Smooth muscle cell of the brain vasculature (primary cell): ENCODE results near the gene STIM1.
"Not testable (repeated sequence)": the region's sequence is repeated elsewhere in the genome, so short reads cannot be mapped to it uniquely, and the experiment has no call there.

Experiments used
- DNase-seq: peaks from one replicate; pipeline ENCODE4 v3.0.0-alpha.2; 2012; ENCODE audit warnings: low read depth, low spot score

The STIM1 gene

GRCh38 chr11:3981084-3981633 lies 125.7 kb downstream of the STIM1 start:
- no peak for DNase-seq

- DNase-seq: no peak
Observed at GRCh38 chr11:3982431-3982830, 127.0 kb downstream of the STIM1 start.

GRCh38 chr11:3983101-3983500 lies 127.6 kb downstream of the STIM1 start:
- no peak for DNase-seq

- DNase-seq: no peak
Observed at GRCh38 chr11:3984896-3985295, 129.4 kb downstream of the STIM1 start.

- no peak for DNase-seq
Observed at GRCh38 chr11:3985631-3986030, 130.2 kb downstream of the STIM1 start.

- DNase-seq: no peak
Observed at GRCh38 chr11:3986301-3986700, 130.8 kb downstream of the STIM1 start.

GRCh38 chr11:3989276-3989920 lies 133.9 kb downstream of the STIM1 start:
- DNase-seq: no peak

GRCh38 chr11:3989921-3990290 lies 134.4 kb downstream of the STIM1 start:
- no peak for DNase-seq

- DNase-seq: no peak
Observed at GRCh38 chr11:3990406-3990805, 134.9 kb downstream of the STIM1 start.

- DNase-seq: no peak
Observed at GRCh38 chr11:3992964-3993363, 137.5 kb downstream of the STIM1 start.

GRCh38 chr11:3994030-3994640 lies 138.7 kb downstream of the STIM1 start:
- no peak for DNase-seq

GRCh38 chr11:3995307-3995706 lies 139.8 kb downstream of the STIM1 start:
- no peak for DNase-seq

- no peak for DNase-seq
Observed at GRCh38 chr11:3995949-3996554, 140.6 kb downstream of the STIM1 start.

- DNase-seq: no peak
Observed at GRCh38 chr11:3996651-3997050, 141.2 kb downstream of the STIM1 start.

- DNase-seq: not testable (repeated sequence)
Observed at GRCh38 chr11:4004753-4005152, 149.3 kb downstream of the STIM1 start.

GRCh38 chr11:4006946-4007680 lies 151.6 kb downstream of the STIM1 start:
- DNase-seq: no peak

- DNase-seq: no peak
Observed at GRCh38 chr11:4008116-4008515, 152.7 kb downstream of the STIM1 start.

- DNase-seq: not testable (repeated sequence)
Observed at GRCh38 chr11:4016602-4017001, 161.1 kb downstream of the STIM1 start.

GRCh38 chr11:4017129-4017528 lies 161.7 kb downstream of the STIM1 start:
- DNase-seq: no peak

- no peak for DNase-seq
Observed at GRCh38 chr11:4018641-4019040, 163.2 kb downstream of the STIM1 start.

- no peak for DNase-seq
Observed at GRCh38 chr11:4019891-4020290, 164.4 kb downstream of the STIM1 start.

GRCh38 chr11:4022669-4023068 lies 167.2 kb downstream of the STIM1 start:
- no peak for DNase-seq
